HG03521 (cell line): Measurements from ENCODE around the gene JAG1.
"Not testable (repeated sequence)": the region's sequence is repeated elsewhere in the genome, so short reads cannot be mapped to it uniquely, and the experiment has no call there.

ENCODE experiments used
- ATAC-seq: cut with Tn5 transposase; IDR thresholded peaks from one replicate; pipeline ENCODE4 v1.9.1; 2021; ENCODE audit warnings: mild to moderate bottlenecking, moderate library complexity; ENCODE audit not compliant: unreplicated experiment

Gene JAG1

DNA sequence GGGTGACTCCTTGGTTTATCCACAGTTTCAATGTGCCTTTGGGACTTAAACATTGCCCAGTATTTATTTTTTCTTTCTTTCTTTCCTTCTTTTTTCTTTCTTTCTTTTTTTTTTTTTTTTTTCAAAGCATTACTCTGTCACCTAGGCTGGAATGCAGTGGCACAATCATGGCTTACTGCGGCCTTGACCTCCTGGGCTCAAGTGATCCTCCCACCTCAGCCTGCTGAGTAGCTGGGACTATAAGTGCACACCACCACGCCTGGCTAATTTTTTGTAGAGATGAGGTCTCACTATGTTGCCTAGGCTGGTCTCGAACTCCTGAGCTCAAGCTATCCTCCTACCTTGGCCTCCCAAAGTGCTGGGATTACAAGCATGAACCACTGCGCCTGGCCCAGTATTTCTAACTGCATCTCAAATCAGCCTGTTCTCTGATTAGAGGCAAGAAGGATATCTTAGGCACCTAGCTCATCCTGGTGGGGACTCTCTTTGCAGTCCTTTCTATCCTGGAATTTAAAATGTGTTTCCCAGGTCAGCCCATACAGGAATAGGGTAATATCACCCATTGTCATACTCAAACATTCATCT is 56.2 kb downstream of the JAG1 start:
- ATAC-seq, result not testable (repeated sequence)

DNA sequence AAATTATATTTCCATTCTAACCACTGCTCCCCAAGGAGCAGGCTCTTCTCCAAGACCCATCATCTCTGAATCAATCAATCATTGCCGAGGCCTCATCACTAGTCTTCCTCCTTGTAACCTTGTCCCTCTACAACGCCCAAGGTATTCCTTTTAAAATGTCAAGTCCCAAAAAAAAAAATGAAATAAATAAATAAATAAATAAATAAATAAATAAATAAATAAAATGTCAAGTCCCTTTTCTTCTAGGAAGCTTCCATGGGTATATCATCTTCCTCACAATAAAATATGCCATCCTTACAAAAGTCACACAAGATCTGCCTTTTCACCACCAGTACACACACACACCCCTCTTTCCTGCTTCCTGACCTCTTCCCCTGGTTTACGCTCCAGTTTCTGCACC is 57.6 kb downstream of the JAG1 start:
- ATAC-seq, result no peak

DNA sequence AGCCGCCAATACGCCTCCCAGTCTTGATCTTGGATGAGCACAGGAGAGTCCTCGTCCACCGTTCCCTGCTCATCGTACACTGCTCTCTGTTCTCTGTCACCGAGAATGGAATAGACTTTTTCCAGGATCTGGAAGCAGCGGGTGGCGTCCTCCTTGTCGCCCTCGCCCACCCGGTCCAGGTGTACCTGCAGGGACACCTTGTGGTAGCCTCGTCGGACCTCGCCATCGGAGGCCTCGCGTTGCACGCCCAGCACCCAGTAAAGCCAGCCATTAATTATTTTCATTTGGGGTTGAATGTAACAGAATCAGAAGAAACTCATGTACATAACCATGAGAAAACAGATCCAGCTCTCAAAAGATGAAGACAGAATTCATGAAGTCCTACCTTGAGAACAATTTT is 59.9 kb downstream of the JAG1 start:
- no peak for ATAC-seq

DNA sequence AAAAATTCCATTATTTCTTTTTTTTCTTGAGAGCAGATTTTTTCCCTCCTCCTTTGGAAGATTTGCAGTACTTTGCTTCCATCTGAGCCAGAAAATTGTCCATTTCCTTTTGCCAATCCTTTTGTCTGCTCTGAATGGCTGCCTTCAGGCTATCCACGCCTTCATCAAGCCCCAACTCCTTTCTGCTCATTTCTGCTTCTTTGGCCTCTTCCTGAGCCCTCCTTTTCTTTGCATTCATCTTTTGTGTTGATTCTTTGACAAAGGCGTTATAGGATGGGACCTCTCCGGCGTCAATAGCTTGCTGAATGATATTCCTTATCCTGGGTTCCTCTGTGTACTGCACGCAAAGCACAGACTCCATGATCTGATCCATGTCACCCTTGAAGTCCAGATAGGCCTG is 60.4 kb downstream of the JAG1 start:
- not testable (repeated sequence) for ATAC-seq

- no peak for ATAC-seq
Measured at GRCh38 chr20:10611357-10611756, 62.4 kb downstream of the JAG1 start.

- ATAC-seq, result no peak
Measured at GRCh38 chr20:10610251-10610650, 63.5 kb downstream of the JAG1 start.

DNA sequence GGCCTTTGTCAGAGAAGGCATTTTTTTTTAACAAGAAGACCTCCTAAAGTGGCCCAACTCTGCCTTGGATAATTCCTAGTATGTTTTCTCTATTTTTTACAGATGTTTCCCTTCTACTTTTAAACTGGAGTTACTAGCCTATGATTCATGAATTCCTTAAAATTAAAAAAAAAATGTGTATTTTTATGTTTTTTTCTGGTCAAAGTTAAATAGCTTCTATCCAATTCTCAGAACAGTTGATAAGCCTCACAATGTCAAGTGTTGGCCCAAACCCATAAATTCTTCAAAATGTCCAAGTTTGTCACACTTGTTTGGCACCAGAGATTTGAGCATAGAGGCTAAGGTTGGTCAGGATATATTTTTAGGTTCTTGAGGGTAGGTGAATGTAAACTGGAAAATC is 64.0 kb downstream of the JAG1 start:
- no peak for ATAC-seq

GRCh38 chr20:10609276-10609675 is 64.5 kb downstream of the JAG1 start:
- no peak for ATAC-seq

- ATAC-seq, result no peak
Measured at GRCh38 chr20:10605547-10606195, 68.1 kb downstream of the JAG1 start.

DNA sequence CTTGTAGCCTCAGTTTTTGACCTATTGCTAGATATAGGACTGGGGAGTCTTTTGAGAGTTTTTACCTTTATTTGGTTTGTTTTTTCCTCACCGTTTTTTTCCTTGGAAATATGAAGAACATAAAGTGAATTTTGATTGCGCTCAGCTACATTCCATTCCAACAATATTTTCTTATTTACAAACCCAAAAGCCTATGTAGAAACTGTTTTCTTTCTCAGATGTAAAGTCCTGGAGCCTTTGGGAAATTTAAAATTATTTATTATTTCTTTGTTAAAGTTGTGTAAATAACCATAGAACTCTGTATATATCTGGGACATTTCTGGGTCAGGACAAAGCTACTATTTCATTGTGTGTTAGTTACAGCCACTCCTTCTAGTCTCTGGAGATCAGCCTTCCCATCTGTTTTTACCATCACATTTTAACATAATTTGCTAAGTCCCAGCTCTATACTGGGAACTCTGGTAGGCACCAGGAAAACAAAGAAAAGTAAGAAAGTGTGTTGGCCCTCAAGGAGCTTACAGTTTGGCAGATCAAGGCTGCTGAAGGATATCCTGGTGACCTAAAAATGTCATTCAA is 68.8 kb downstream of the JAG1 start:
- ATAC-seq, result no peak

DNA sequence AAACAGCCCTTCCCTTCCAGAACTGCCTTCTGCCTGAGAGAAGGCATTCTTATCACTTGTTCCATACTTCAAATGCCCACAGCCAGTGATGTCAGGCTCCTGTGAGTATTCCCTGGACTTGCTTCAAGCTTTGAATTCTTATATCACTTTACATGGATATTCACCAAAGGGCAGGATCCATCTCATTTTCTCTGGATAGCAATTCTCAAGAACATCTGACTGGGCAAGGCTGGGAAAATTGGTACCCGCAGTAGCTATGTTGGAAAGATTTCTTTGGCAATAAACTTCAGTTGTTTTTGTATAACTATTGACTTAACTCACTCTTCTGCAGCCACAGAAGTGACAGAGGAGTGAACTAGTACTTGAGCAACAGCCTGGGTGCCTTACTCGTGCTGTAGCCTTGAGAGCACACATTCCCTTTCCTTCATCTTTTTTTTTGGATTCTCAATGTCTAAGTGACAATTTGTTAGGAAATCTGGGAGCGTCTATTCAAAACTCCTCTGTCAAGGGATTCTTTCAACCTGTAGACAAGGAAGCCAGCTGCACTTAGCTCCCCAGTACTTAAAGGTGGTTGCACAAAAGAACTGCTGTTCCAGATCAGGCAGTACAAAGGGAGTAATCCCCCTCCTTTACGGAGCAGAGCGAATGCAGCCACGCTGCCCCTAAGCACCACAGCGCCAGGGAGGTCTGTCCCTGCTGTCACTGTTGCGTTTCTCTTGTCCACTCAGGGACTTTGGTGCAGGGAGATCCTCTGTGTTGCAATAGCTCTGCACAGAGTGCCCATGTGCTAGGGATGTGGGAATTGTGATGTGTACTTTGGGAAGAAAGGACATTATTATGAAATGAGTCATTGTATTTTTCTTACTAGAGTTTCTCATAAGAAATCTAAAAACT is 69.6 kb downstream of the JAG1 start:
- ATAC-seq, result no peak

- ATAC-seq, result no peak
Measured at GRCh38 chr20:10603378-10603777, 70.4 kb downstream of the JAG1 start.

DNA sequence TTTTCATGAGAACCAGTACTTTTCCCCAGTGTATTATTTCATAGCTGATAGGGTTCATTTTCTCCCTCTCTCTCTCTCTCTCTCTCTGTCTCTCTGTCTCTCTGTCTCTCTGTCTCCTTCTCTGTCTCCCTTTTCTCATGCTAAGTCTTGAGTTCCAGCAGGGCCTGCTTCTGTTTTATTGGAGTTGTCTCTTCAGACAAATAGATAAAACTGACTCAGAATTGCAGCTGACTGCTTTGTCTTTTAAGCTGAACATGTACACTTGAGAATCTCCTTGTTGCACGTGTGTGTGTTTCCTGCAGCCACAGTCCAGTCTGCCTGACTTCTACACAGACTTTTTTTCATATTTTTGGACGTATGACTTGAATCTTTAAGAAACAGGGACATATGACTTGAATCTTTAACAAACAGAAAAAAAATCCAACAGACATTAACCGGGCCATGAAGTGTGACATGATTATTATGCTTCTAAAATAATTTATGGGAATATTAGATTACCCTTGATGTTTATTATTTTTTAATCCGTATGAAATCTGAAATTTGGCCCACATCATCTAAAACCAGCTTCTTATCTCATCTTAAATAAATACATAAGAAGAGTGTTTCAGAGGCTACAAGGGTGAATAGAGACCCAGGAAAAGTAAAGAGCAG is 71.5 kb downstream of the JAG1 start:
- ATAC-seq, result no peak

GRCh38 chr20:10597637-10598036 is 76.2 kb downstream of the JAG1 start:
- no peak for ATAC-seq

DNA sequence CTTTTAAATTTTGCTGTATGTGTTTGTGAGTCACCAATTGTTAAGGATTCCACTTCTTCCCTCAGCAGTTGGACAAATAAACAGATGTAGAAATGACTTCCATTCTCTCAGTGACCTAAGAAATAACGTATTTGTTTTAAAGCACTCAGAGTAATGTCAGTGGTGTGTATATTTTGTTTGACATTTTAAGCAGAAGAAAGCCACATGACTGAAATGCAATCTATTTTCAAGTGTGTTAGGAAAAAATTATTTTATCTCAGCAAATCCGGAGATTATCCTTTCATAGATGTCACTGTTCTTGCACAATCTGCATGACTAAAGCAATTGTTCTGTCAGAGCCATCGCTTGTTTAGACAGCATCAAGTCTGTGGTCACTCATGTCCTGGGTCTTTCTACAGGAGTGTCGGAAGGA is 77.1 kb downstream of the JAG1 start:
- no peak for ATAC-seq

- no peak for ATAC-seq
Measured at GRCh38 chr20:10595985-10596384, 77.8 kb downstream of the JAG1 start.

DNA sequence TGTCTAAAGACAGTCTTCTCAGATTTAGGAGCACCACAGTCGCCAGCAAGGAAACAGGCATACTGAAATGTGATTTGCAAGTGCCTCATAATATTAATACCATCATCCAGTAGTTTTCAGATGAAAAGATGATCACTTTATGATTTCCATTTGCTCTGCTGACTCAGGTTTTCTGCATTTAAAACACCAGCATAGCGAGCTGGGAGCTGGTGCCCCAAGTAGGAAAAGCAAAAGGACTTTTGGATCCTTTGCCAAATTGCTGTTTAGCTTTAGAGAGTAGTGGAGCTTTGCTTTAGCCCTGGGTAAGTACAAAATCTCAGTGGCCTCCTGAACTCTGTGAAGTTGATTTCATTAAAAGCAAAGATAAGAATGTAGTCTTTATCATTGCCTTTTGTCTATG is 78.5 kb downstream of the JAG1 start:
- ATAC-seq, result no peak

- ATAC-seq, result no peak
Measured at GRCh38 chr20:10594296-10594868, 79.4 kb downstream of the JAG1 start.

- no peak for ATAC-seq
Measured at GRCh38 chr20:10591946-10592521, 81.8 kb downstream of the JAG1 start.

GRCh38 chr20:10590950-10591671 is 82.7 kb downstream of the JAG1 start:
- ATAC-seq, result no peak
